ENCODE results near the gene TPRG1.

The TPRG1 gene

GRCh38 chr3:189282189-189282588, 110.4 kb downstream of the TPRG1 start:
- DNase-seq (ENCODE audit: low read depth): no peak

DNA sequence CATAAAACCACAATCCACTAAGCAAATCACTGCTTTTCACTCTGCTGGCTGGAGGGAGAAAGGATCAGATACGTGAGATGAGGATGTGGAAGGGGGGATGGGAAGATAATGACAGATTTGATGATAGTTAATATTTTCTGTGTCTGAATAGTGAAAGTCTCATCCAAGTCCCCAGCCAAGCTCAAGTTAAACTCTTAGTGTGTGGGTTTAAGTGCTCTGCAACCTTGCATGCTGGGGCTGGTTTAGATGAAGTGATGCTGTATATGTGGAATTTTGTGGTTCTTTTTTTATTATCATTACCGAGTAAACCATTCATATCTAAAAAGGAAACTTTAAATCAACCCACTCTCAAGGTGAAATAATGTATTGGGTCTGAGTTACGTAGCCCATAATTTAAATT, 111.0 kb downstream of the TPRG1 start:
- no peak for DNase-seq (ENCODE audit: low read depth)

- DNase-seq (ENCODE audit: low read depth): no peak
These were observed 114.4 kb downstream of the TPRG1 start for GRCh38 chr3:189286188-189286587.

DNA sequence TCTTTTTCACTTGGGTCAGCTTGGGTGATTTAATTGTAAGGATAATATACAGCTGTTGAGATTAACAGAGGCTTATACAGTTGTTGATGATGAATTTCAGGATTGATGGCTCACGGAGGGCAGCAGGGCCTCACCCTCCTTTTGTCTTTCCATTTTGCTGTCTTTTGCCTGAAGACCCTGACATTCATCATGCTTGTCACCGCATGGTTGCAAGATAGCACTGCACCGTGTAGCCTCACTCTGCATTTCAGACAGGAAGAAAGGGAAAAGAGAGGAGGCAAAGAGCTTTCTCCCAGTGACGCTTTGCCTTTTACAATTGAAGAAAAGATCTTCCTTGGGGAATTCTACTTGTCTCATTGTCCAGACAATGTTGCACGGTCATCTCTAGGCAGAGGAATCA, 115.1 kb downstream of the TPRG1 start:
- DNase-seq (ENCODE audit: low read depth): no peak

GRCh38 chr3:189288348-189289235, 116.8 kb downstream of the TPRG1 start:
- no peak for DNase-seq (ENCODE audit: low read depth)

DNA sequence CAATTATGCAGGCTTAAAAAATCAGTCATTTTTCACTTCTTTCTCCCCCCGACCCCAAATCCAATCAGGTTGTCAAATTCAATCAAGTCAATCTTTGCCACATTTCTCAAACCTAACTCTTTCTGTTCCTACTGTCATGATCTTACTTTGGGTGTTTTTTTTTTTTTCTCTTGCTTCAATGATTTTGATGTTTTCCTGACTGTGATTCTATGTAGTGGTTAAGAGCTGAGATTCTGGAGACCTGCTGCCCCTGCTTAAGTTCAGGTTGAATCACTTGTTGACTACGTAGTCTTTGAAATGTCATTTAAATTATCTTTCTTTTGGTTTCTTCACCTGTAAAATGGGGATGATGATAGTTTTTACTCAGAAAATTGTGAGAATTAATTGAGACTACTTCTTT, 117.5 kb downstream of the TPRG1 start:
- no peak for DNase-seq (ENCODE audit: low read depth)

GRCh38 chr3:189292667-189293484, 121.1 kb downstream of the TPRG1 start:
- DNase-seq (ENCODE audit: low read depth): no peak

DNA sequence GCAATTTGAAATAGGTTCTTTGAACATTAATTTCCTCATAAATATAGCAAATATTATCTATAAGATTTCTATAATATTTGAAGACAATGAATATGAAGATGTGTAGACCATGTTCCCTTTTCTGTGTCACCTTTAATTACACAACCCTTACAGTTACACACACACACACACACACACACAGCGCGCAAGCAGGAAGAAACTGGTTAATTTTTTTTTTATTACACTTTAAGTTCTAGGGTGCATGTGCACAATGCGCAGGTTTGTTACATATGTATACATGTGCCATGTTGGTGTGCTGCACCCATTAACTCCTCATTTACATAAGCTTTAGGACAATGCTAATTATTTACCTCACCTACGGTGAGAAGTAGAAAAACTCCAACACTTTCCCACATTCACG, 122.9 kb downstream of the TPRG1 start:
- no peak for DNase-seq (ENCODE audit: low read depth)

DNA sequence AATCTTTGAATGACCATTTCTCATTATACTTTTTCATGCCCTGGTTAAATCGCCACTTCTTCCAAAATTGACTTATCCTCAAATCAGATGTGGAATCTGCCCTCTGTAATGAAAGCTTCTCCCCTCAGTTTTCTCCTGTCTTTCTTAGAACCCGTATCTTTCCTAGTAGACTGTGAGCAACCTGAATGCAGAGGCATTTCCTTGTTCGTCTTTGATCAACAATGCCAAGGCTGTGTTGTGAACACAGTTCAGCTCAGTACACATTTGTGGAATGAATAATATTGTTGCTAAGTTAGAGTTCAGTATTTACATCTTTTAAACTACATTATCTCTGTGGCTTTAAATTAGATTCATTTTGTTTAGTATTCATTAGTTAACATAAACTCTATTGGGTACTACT, 123.3 kb downstream of the TPRG1 start:
- no peak for DNase-seq (ENCODE audit: low read depth)

DNA sequence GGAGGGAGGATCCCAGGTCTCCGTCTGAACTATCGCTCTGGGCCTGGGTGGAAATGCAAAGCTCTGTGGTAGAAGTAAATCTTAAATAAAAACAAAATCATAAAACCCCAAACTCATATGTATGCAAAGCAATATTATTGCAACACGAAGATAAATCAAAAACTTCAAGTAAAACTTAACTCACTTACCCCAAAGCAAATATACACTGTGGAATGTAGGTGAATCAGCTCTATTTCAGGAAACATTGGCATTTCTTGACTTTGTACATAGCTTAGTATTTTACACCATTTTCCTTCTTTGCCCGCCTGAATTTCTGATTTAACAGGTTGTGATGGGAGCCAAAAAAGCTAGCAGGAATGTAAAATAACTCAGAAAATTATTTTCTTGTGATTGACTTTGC, 126.2 kb downstream of the TPRG1 start:
- no peak for DNase-seq (ENCODE audit: low read depth)

- no peak for DNase-seq (ENCODE audit: low read depth)
These were observed 127.0 kb downstream of the TPRG1 start for GRCh38 chr3:189298469-189299375.

DNA sequence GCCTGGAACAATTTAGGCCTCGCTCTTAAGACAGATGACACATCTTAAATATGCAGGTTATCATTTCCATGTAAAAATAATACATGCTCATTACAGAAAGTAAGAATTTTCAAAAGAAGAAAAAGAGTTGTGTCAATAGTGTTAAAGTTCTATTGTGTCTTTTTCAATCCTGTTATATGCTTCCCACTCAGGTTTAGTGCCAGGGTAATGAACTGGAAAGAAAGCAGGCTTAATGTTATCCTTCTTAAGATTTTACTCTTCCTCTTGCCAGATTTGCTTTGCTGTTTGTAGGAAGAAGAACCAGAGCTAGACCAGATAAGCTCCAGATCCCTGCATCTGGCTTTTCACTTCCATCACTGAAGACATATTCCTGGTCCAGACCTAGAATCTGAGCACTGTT, 128.6 kb downstream of the TPRG1 start:
- DNase-seq (ENCODE audit: low read depth): no peak

GRCh38 chr3:189301479-189301878, 129.7 kb downstream of the TPRG1 start:
- no peak for DNase-seq (ENCODE audit: low read depth)

GRCh38 chr3:189303584-189303983, 131.8 kb downstream of the TPRG1 start:
- no peak for DNase-seq (ENCODE audit: low read depth)

GRCh38 chr3:189304465-189305351, 132.9 kb downstream of the TPRG1 start:
- DNase-seq (ENCODE audit: low read depth): no peak

GRCh38 chr3:189305412-189305811, 133.6 kb downstream of the TPRG1 start:
- DNase-seq (ENCODE audit: low read depth): no peak

GRCh38 chr3:189307963-189308362, 136.2 kb downstream of the TPRG1 start:
- no peak for DNase-seq (ENCODE audit: low read depth)

GRCh38 chr3:189308608-189309007, 136.8 kb downstream of the TPRG1 start:
- no peak for DNase-seq (ENCODE audit: low read depth)

GRCh38 chr3:189309400-189309975, 137.7 kb downstream of the TPRG1 start:
- DNase-seq (ENCODE audit: low read depth): no peak

GRCh38 chr3:189311521-189311920, 139.8 kb downstream of the TPRG1 start:
- no peak for DNase-seq (ENCODE audit: low read depth)

DNA sequence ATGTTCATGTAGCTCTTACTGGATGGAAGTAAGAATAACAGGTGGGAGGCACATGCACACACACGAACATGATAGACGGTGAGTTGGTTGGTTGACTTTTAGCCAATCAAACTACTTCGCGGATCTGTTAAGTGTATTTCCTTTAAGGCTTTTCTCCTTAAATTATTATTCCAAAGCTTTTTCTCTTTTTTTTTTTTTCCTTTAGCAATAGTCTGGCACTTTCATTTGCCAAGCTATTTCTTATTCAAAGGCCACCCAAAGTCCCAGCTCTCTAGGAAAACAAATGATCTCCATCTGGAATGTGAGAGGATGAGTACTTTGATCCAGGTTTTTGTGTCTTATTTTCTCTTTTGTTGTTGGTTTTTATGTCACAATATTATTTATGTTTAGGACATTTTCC, 141.1 kb downstream of the TPRG1 start:
- no peak for DNase-seq (ENCODE audit: low read depth)
